ENCODE results near the gene EFL1.

The EFL1 gene

DNA sequence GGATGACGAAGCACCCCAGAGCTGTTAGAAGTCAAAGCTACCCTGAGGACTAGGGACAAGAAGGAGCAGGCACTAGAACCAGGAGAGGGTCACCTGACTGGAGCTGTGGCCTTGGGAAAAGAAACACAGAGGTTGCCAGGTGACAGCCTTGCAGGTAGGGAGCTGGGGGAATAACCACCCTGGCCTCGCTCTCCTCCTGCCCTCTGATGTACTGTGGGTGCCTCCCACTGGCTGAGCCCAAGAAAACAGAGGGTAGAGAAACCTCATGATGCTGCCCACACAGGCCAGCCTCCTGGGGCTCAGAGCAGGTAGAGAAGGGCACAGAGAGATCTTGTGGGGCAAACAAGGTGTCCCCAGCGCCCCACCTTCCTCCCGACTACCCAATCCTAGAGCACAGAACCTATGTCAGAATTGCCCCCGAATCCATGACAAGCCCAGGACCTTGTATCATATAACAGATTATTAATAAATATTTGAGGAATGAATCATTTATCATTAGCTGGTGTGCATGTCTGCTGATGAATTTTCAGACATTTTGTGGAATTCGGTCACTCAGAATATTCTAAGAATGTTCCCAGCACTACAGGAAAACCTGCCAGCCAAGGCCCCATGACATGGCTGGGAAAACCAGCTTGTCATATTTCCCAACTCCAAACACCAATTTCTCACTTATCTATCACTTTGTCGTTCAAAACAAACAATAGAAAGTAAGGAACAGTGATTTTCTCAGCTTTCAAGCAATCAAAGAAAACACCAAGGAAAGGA is 156.9 kb downstream of the EFL1 start:
- TF ChIP-seq CEBPB (IDR thresholded peaks at IDR 0.05) = no peak
- TF ChIP-seq, protein P1, sequence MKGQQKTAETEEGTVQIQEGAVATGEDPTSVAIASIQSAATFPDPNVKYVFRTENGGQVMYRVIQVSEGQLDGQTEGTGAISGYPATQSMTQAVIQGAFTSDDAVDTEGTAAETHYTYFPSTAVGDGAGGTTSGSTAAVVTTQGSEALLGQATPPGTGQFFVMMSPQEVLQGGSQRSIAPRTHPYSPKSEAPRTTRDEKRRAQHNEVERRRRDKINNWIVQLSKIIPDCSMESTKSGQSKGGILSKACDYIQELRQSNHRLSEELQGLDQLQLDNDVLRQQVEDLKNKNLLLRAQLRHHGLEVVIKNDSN (IDR thresholded peaks at IDR 0.05) = peak; percentile 22; the same call in 1 of the 2 replicates
- peak; percentile 41; the same call in 1 of the 2 replicates for TF ChIP-seq TEAD4 (IDR thresholded peaks at IDR 0.05)
- peak; percentile 51 for TF ChIP-seq RAD21 (IDR thresholded peaks at IDR 0.05; ENCODE audit: low read depth)

DNA sequence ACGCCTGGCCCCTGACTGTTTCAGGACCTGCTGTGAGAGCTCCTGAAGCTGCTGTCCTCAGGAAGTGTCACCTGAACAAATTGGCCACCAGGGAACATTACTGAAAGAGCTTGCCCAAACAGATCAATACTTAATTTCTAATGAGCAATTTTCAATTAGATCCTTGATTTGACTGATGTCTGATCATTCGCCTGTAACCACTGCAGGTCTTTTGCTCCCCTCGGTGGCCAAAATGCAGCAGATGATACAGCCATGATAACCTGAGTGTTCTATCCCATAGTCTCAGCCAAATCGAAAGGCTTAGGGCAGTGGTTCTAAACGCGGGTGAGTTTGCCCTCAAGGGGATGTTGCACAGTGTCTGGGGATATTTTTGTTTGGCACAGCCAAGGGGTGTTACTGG is 159.1 kb downstream of the EFL1 start:
- TF ChIP-seq TAF1 (IDR thresholded peaks at IDR 0.05; ENCODE audit: low read depth) (no peak), RAD21 (IDR thresholded peaks at IDR 0.05; ENCODE audit: low read depth) (peak; percentile 25; the same call in 1 of the 2 replicates)

DNA sequence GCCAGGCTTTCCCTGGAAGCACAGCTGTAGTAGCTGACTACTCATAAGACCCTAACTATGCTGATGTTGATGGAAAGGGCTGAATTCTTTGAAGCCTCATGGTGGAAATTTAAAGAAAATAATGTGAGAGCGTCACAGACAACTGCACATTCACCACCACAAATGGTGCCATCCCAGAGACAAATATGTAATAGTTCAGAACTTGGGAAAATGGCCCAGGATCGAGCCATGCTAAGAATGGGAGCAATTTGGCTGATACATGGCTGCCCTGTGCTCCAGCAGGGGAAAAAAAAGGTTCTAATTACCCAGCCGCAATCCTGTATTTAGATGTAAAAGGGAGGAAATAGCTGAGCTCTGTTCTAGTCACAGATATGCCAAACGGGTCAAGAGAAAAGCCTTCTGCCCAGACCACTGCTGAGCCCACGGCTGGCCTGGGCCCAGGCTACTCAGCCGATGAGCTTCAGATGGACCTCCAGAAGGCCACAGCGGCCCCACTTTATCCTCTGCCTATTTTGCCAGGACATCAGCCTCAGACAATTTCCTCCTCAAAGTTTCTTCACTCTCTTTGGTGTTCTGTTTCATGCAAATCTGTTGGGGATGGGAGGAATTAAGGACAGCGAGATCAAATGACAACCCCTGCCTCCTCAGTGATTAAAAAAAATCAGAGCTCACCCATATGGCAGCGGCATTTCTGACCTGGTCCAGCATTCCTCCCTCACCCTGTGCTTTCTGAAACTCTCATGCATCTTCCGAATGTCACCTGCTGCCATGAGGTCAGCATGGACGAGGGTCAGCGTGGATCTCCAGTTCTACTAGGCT is 162.2 kb downstream of the EFL1 start:
- no peak for TF ChIP-seq ZBTB7A (IDR thresholded peaks at IDR 0.05; ENCODE audit: low read depth)
- no peak for TF ChIP-seq FOXM1 (IDR thresholded peaks at IDR 0.05; ENCODE audit: borderline replicate concordance, low read depth)
- no peak for TF ChIP-seq EGR1 (IDR thresholded peaks at IDR 0.05)
- no peak for TF ChIP-seq RAD21 (IDR thresholded peaks at IDR 0.05; ENCODE audit: low read depth)
- TF ChIP-seq, protein P2, sequence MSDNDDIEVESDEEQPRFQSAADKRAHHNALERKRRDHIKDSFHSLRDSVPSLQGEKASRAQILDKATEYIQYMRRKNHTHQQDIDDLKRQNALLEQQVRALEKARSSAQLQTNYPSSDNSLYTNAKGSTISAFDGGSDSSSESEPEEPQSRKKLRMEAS (IDR thresholded peaks at IDR 0.05) = no peak
- TF ChIP-seq, protein P1 (IDR thresholded peaks at IDR 0.05) = no peak
- TF ChIP-seq EP300 (IDR thresholded peaks at IDR 0.05; ENCODE audit: borderline replicate concordance) = no peak
- TF ChIP-seq TEAD4 (IDR thresholded peaks at IDR 0.05) = no peak
- TF ChIP-seq YY1 (IDR thresholded peaks at IDR 0.05; ENCODE audit: low read depth) = no peak
- no peak for TF ChIP-seq NFIC (IDR thresholded peaks at IDR 0.05)

DNA sequence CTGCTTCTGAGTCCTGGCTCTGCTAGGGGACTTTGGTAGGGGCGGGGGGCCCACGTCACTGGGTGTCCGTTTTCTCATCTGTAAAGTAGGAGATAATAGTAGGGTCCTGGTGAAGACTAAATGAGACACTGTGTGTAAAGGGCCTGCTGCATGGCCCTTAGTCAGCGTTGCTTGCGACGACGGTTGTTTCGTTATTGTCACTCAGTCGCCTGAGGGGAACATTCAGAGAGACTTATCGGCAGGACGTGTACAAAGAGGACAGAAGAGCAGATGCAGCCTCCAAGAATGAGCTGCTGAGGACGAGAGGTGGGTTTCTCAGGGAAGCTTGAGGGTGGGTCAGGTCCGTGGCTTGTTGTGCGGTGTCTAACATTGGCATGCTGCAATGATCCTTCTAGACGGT is 163.9 kb downstream of the EFL1 start:
- TF ChIP-seq TAF1 (IDR thresholded peaks at IDR 0.05; ENCODE audit: low read depth) (no peak), YY1 (IDR thresholded peaks at IDR 0.05; ENCODE audit: low read depth) (no peak), NFIC (IDR thresholded peaks at IDR 0.05) (no peak), RAD21 (IDR thresholded peaks at IDR 0.05; ENCODE audit: low read depth) (no peak), ZBTB7A (IDR thresholded peaks at IDR 0.05; ENCODE audit: low read depth) (no peak), CREB1 (IDR thresholded peaks at IDR 0.05; ENCODE audit: low read depth) (no peak), TCF12 (IDR thresholded peaks at IDR 0.05; ENCODE audit: low read depth) (no peak), FOXM1 (IDR thresholded peaks at IDR 0.05; ENCODE audit: borderline replicate concordance, low read depth) (no peak), EP300 (IDR thresholded peaks at IDR 0.05; ENCODE audit: borderline replicate concordance) (no peak), TEAD4 (IDR thresholded peaks at IDR 0.05) (no peak), EGR1 (IDR thresholded peaks at IDR 0.05) (no peak), CEBPB (IDR thresholded peaks at IDR 0.05) (no peak)
- TF ChIP-seq, protein P1 (IDR thresholded peaks at IDR 0.05) = no peak
- TF ChIP-seq, protein P2 (IDR thresholded peaks at IDR 0.05) = no peak
- TF ChIP-seq, protein P3, sequence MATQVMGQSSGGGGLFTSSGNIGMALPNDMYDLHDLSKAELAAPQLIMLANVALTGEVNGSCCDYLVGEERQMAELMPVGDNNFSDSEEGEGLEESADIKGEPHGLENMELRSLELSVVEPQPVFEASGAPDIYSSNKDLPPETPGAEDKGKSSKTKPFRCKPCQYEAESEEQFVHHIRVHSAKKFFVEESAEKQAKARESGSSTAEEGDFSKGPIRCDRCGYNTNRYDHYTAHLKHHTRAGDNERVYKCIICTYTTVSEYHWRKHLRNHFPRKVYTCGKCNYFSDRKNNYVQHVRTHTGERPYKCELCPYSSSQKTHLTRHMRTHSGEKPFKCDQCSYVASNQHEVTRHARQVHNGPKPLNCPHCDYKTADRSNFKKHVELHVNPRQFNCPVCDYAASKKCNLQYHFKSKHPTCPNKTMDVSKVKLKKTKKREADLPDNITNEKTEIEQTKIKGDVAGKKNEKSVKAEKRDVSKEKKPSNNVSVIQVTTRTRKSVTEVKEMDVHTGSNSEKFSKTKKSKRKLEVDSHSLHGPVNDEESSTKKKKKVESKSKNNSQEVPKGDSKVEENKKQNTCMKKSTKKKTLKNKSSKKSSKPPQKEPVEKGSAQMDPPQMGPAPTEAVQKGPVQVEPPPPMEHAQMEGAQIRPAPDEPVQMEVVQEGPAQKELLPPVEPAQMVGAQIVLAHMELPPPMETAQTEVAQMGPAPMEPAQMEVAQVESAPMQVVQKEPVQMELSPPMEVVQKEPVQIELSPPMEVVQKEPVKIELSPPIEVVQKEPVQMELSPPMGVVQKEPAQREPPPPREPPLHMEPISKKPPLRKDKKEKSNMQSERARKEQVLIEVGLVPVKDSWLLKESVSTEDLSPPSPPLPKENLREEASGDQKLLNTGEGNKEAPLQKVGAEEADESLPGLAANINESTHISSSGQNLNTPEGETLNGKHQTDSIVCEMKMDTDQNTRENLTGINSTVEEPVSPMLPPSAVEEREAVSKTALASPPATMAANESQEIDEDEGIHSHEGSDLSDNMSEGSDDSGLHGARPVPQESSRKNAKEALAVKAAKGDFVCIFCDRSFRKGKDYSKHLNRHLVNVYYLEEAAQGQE (IDR thresholded peaks at IDR 0.05; ENCODE audit: low read depth) = no peak

DNA sequence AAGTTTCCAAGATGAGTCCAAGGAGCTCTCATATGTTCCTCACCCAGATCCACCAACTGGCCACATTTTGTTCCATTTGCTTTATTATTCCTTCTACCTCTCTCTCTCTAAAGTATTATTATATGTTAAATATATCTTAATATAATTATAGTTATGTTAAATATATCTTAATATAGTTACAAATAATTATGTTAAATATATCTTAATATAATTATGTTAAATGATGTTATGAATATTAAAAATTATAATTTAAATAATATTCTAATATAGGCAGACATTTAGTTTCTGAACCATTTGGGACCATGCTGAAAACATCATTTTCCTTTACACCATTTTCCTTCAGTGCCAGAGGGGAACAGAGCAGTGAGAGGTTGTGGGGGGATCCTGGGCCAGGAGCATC is 166.7 kb downstream of the EFL1 start:
- TF ChIP-seq, protein P1 (IDR thresholded peaks at IDR 0.05) = no peak
- TF ChIP-seq EGR1 (IDR thresholded peaks at IDR 0.05) (no peak), EP300 (IDR thresholded peaks at IDR 0.05; ENCODE audit: borderline replicate concordance) (no peak), YY1 (IDR thresholded peaks at IDR 0.05; ENCODE audit: low read depth) (no peak), FOXM1 (IDR thresholded peaks at IDR 0.05; ENCODE audit: borderline replicate concordance, low read depth) (no peak), TEAD4 (IDR thresholded peaks at IDR 0.05) (no peak), TAF1 (IDR thresholded peaks at IDR 0.05; ENCODE audit: low read depth) (no peak), TCF12 (IDR thresholded peaks at IDR 0.05; ENCODE audit: low read depth) (no peak), NFIC (IDR thresholded peaks at IDR 0.05) (no peak), CREB1 (IDR thresholded peaks at IDR 0.05; ENCODE audit: low read depth) (no peak), RAD21 (IDR thresholded peaks at IDR 0.05; ENCODE audit: low read depth) (no peak), CEBPB (IDR thresholded peaks at IDR 0.05) (no peak), ZBTB7A (IDR thresholded peaks at IDR 0.05; ENCODE audit: low read depth) (no peak)
- TF ChIP-seq, protein P3 (IDR thresholded peaks at IDR 0.05; ENCODE audit: low read depth) = no peak
- TF ChIP-seq, protein P2 (IDR thresholded peaks at IDR 0.05) = no peak

Measured in Ishikawa (cell line).